Measurements from ENCODE around the gene BABAM2. TPM values are rescaled to one million over a fixed set of nuclear protein-coding genes. Genes with fewer than 3 reads are reported as not detected.

BABAM2 gene
- total and polyA plus RNA-seq, 11 donors = 22.2 to 75.1 (median 62.5) TPM

DNA sequence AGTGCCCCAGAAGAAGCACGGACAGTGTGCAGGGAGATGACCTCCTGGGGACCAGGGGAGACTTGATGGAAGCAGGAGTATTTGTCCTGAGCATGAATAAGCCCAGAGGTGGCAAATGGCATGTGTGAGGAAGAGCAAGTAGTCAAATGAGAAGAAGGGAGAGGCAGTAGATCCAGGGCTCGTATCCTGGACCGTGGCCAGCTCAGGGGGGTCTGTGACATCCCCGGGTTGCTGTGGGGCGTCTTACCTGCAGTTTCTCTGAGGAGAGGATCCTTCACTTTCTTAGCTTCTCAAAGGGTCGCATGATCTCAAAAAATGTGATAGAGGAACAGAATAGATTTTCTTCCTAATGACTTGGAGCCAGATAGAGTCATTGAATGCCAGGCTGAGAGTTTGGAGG, 445.1 kb downstream of the BABAM2 start:
- Histone ChIP-seq H3K27me3 (no peaks in the 10 kb centered on the region), H3K4me1 (peaks cover 0 to 65% (median 33%) of the 10 kb centered on the region in 12 donors), H3K27ac (peak overlapping the region in 5 of 12 donors; percentile 90 to 95 (median 91)), H3K9me3 (no peaks in the 10 kb centered on the region), H3K4me3 (no peak overlapping the region), H3K36me3 (no peaks in the 10 kb centered on the region)
- WGBS, 4 donors = 90 to 95% (median 91%) methylated on average over 6 of the region's 6 CpGs
- DNase-seq = no peak
- intact Hi-C loops (cut with DNase I) = loop anchor here in 2 of 10 donors (5.0 to 10.0 kb wide), 2 partner anchors 57 to 231 kb away; partner anchors contain the start of gene FOSL2 (in 1 of the 2)
- ATAC-seq = no peak
- no peak for TF ChIP-seq POLR2A (IDR thresholded peaks at IDR 0.05)
- TF ChIP-seq CTCF (IDR thresholded peaks at IDR 0.05) = no peak

DNA sequence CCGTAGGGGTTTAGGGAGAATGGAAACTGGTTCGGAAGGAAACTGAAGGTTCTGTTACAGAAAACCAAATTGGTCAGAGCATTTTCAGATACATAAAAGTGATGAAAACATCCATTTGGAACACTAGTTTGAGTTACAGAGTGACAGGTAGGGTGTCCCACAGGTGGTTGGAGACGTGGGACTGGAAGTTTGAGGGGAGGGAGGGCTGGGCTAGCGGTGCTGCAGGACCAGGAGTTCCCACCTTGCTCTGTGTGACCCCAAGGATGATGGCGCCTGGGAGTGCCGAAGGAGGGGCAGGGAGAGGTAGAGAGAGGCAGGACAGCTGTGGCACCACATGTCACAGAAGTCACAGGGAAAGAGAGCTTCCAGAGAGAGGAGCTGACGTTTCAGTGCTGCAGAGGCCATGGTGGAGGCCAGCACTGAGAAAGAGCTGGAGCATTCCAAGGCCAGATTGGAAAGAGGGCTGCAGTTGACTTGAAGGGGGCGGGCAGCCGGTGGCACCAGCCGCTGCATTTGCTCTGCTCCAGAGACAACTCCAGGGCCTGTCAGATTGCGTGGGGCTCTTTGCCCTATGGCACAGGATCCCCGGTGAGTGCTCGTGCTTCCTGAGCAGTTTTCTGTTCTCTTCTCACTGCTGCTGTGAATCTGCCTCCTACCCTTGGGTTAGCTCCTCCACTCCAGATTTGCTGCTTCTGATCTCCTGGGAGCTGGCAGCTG, 445.9 kb downstream of the BABAM2 start:
- peaks cover 0 to 65% (median 38%) of the 10 kb centered on the region in 12 donors for H3K4me1 ChIP-seq
- TF ChIP-seq CTCF (IDR thresholded peaks at IDR 0.05) (no peak), POLR2A (IDR thresholded peaks at IDR 0.05) (no peak)
- 74 to 86% (median 83%) methylated on average over 13 of the region's 13 CpGs for WGBS, 4 donors
- DNase-seq = no peak
- H3K36me3 ChIP-seq = no peaks in the 10 kb centered on the region
- no peak overlapping the region for H3K4me3 ChIP-seq
- H3K27ac ChIP-seq = peak overlapping the region in 2 of 12 donors; percentile 31 to 65
- no peak for ATAC-seq
- H3K9me3 ChIP-seq = no peaks in the 10 kb centered on the region
- H3K27me3 ChIP-seq = no peaks in the 10 kb centered on the region
- intact Hi-C loops (cut with DNase I) = loop anchor here in 2 of 10 donors (5.0 to 10.0 kb wide), 2 partner anchors 56 to 232 kb away; partner anchors contain the start of gene FOSL2 (in 1 of the 2)

DNA sequence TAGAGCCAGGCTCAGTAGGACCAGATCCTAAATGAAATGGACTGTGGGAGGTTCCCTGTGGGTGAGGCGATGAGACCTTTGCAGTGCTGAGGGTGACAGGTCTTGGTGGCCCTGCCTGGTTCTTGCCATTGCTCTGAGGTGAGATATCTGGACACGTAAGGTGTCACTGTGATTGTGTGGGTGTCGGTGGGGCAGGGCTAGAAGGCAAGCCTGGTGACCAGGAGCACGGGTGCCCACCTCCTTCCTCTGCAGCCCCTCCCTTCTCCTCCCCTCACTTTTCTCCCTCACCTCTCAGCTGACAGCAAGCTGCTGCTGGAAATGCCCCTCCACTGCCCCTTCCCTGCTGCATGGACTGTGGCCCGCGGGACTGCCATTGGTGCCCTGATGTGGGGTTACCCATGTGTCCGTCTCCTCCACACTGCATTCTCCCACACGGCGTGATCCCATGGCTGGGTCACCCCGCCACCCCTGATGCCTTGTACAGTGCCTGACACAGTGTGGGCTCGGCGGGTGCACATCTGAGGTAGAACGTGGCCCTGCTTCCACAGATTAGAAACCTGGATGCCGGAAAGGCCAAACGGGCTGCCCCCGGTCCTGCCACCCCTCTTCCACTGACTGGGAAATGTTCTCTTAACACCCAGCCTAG, 446.6 kb downstream of the BABAM2 start:
- intact Hi-C loops (cut with DNase I) = loop anchor here in 2 of 10 donors (5.0 to 10.0 kb wide), 2 partner anchors 55 to 232 kb away; partner anchors contain the start of gene FOSL2 (in 1 of the 2)
- Histone ChIP-seq H3K27ac (peak overlapping the region in 6 of 12 donors; percentile 39 to 65 (median 60)), H3K4me1 (peaks cover 0 to 71% (median 44%) of the 10 kb centered on the region in 12 donors), H3K4me3 (no peak overlapping the region), H3K9me3 (no peaks in the 10 kb centered on the region), H3K27me3 (no peaks in the 10 kb centered on the region), H3K36me3 (no peaks in the 10 kb centered on the region)
- DNase-seq (no peak), ATAC-seq (no peak)
- WGBS, 4 donors = 86 to 92% (median 91%) methylated on average over 16 of the region's 16 CpGs
- TF ChIP-seq CTCF (IDR thresholded peaks at IDR 0.05) = no peak
- no peak for TF ChIP-seq POLR2A (IDR thresholded peaks at IDR 0.05)

Data from heart left ventricle (tissue), 16 donors.